NCI-H2171 treated with DMSO at 0.1 percent for 48 hours (cell line): ENCODE measurements around the gene EBF4.

Source experiments
- DNase-seq: peaks from one replicate; lab custom pipeline; 2025; lab: John Stamatoyannopoulos, UW

Gene EBF4

DNA sequence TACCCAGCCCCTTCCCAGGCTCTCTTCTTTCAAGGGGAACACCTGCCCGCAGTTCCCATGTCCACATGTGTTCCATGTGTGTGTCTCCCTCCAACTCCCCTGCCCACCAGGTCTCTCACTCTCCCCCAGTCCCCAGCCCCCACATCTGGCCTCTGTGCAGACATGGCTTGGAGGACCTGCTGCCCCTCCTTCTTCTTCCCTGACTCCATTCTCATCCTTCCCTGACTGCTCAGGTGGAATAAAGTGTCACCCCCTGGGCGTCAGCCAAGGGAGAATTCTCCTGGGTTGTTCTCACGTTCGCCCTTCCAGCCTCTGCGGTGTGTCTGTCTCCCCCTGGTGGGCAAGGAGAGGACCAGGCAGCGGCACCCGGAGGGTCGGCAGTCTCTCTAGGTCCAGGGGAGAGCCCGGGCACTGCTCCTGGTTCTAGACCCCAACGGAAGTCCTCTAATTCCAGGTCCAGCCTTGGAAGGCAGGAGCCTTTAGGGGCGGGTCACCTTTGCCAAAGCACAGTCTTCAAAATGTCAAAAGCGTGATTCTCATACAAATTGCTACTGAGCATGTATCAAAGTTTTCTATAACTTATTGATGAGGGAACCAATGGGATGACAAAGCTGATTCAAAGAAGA lies 50.5 kb downstream of the EBF4 start:
- peak; percentile 93 for DNase-seq

DNA sequence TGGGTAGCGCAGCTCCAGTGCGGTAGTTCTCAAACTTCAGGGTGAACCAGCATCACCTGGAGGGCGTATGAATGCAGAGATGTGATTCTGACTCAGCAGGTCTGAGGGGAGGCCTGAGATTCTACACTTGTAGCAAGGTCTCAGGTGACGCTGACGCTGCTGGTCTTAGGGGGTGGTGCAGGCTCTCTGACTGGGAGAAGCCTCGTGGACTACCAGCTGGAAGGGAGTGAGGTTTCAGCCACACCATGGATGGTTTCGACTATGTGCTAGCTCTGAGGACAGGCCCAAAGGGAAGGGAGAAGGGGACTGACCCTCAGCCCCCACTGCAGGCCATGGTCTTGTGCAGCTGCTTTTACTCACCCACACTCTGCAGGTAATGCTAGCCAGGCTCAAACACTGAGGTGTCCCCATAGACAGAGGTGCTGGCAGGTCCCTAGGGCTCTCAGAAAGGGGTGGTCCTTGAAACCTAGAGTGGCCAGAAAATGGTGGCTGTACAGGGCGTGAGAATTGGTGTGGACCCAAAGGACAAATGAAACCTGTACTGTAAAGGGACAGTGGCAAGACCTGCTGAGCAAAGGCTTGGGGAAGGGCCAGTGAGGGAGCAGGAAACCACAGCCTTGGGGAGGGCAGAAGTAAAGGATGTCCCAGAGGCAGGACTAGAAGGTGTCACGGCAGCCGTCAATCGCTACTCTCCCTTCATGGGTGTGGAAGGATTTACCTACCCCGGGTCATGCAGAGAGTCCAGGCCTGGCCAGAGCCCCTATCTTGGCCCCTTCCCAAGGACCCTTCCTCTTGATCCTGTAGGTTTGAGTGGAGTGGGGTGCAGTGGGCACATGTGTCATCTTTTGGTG lies 52.7 kb downstream of the EBF4 start:
- DNase-seq: no peak

DNA sequence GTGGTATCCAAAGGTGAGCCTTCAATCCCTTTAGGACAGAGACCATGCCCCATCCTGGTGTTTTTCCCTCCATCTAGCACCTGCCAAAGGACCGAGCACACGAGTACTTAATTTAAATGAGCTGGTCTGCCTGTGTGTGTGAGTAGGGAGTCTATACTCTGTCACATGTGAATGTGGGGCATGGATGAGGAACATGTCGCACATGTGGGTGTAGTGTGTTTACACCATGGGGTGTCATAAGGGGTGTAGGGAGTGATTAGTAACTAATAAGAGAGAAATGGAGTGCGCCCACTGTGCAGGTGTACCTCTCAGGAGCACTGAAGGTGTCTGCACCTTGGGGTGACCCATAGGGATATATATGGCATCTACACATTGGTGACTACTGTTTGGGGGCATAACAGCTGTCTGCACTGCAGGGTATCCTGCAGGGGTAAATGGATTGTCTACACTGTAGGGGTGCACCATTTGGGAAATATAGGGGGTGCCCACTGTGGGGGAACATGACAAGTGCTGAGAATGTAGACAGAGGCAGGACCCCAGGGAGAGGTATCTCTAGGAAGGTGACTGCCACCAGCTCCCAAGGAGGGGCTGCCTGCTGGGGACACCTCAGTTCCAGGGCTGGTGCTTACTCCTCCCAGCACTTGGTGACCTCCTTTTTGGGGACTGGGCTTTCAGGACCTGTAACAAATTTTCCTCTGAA lies 53.5 kb downstream of the EBF4 start:
- no peak for DNase-seq

DNA sequence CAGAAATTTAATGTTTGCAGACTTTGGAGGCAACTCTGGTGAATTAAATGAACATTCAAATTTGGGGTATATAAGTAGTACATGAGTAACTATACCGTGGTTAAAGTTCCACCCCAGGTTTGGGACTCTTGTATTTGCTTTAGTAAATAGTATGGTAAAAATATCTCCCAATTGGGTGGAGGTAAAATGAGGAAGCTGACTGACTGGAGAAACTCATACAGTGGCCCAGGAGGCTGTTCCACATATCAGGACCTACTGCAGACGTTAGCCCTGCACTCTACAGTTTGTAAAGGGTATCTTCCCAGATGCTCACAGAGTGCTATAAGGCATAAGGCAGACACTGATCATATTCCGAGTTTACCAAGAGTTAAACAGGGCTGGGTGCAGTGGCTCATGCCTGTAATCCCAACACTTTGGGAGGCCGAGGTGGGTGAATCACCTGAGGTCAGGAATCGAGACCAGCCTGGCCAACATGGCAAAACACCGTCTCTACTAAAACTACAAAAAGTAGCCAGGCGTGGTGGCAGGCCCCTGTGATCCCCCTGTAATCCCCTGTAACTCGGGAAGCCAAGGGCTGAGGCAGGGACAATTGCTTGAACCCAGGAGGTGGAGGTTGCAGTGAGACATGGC lies 54.2 kb downstream of the EBF4 start:
- DNase-seq: no peak

DNA sequence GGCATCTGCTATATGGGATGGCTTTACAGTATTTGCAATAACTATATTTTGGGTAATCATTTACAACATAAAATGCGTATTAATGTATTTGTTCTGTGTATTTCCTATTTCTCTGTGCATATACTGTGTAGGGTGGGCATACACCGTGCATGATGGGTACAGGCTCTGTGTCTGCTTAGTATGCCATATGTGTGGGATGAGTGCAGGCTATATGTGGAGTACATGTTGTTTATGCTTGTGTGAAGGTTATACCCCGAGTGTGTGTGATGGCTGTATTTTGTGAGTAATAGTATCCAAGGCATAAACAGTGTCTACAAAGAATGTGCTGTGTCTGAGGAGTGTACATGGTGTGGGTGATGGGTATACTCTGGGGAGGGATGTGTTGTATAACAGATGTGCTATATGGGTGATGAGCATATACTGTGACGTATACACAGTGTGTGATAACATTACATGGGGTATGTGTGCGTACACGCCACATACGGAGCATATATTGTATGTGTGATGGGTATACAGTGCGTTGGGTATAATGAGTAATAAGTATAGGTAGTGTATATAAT lies 55.2 kb downstream of the EBF4 start:
- DNase-seq: no peak

DNA sequence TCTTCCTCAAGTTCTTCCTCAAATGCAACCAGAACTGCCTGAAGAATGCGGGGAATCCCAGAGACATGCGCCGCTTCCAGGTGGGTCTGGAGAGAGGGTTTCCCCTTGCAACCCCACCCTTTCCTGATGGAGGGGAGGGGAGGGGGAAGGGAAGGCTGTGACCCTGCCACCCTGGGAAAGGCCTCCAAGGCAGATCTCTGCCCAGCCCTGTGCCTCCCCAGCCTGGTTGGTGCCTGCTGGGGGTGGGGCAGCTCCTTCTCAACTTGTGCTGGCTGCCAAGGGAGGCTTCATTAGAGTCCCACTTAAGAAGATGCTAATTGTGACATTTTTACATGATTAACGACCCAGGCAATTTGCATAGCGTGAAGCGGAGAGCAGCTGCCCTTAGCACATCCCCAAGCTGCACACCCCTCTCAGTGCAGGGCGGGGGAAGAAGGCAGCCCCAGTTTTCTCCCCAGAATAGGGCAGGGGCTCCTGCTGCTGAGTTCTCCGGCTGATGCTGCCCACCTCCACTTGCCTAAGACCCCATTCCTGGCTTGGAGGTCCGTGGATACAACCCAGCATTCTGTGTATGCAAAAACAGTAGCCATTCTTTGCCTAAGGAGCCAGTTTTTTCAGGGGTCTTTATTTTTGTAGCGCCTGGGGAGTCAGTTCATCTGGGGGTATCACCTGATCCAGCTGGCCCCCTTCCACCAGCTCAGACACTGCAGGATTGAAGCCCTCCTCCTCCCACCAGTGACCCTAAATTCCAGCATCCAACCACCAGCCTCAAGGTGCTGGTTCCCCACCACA lies 56.2 kb downstream of the EBF4 start:
- no peak for DNase-seq

DNA sequence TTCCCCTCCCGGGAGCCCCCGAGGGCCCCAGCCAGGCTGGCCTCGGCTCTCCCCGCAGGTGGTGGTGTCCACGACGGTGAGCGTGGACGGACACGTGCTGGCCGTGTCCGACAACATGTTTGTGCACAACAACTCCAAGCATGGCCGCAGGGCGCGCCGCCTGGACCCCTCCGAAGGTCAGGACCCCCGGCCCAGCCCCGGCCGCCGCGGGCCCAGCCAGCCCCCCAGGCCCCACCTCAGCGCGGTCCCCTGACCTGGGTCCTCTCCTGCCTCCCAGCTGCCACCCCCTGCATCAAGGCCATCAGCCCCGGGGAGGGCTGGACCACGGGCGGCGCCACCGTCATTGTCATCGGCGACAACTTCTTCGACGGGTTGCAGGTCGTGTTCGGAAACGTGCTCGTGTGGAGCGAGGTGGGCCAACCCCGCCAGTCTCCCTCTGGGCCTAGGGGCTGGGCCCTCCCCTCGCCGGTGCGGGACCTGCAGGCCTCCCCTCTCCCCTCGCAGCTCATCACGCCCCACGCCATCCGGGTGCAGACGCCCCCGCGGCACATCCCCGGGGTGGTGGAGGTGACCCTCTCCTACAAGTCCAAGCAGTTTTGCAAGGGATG lies 56.9 kb downstream of the EBF4 start:
- DNase-seq: no peak

DNA sequence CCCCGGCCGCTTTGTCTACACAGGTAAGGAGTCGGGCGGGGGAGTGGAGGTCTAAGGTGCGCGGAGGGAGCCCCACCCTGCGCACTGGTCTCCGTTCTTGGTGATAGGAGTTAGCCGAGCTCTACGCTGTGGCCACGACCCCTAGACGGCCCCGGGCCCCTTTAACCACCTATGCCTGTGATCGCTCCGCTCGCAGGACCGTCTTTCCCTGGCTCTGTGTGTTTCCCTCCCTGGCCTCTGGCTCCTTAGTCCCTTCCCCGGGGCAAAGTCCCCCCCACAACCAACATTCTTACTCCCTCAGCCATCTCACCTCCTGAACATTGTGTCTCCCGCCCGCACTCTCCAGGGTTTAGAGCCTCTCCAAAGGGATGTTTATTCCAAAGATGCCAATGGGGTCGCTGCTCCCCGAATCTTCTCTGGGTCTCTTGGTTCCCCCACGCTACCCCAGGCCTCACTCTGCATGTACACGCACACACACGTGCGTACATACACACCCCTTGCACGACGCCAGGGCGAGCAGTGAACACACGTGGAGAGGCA lies 57.4 kb downstream of the EBF4 start:
- DNase-seq: no peak

DNA sequence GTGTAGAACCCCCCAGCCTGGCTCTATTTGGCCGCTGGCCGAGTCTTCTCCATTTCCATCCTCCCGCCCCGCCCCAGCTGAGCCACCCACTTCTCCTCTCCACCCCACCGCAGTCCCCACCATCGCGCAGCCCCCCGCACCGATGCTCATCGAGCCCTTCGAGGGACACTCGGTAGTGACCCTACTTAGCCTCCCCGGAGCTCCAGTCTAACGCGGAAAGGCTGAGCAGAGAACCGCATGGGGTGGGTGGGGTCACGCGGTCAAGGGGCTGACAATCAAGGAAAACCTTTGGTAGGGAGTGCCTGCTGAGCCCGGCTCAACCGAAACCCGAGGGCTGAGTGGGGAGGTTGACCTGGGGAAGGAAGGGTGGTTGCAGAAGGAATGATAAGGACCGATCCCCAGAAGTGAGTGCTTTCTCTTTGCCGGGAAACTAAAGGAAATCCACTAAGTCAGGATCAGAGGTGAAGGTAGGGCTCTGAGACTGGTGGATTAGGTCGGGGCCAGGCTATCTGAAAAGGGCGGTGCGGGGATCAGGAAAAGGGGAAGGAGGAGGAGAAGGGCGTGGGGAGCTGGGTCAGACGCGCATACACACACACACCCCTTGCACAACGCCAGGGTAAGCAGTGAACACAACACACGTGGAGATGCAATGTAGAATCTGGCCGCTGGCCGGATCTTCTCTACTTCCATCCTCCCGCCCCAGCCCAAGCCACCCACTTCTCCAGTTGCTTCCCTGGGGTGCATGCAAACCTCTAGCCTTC lies 58.1 kb downstream of the EBF4 start:
- DNase-seq: no peak

DNA sequence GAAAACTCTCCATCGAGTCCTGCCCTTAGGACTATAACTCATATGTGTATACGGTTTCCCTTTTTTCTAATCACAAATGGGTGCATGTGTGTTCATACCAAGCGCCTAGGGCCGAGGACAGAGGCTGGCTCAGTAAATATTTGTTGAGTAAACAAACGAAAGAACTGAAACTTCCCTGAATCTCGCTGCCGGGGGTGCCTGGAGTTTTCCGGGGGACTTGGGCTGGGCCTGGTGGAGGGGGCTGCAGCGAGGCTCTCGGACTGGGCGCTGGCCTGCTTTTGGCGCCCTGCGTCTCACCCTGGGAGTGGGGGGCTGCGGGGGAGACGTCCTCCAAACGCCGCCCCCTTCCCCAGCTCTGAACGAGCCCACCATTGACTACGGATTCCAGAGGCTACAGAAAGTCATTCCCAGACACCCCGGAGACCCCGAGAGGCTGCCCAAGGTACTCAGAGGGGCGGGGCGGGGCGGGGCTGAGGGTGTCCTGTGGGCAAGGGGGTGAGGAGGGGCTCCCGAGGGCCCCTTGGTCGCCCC lies 58.8 kb downstream of the EBF4 start:
- DNase-seq: no peak

DNA sequence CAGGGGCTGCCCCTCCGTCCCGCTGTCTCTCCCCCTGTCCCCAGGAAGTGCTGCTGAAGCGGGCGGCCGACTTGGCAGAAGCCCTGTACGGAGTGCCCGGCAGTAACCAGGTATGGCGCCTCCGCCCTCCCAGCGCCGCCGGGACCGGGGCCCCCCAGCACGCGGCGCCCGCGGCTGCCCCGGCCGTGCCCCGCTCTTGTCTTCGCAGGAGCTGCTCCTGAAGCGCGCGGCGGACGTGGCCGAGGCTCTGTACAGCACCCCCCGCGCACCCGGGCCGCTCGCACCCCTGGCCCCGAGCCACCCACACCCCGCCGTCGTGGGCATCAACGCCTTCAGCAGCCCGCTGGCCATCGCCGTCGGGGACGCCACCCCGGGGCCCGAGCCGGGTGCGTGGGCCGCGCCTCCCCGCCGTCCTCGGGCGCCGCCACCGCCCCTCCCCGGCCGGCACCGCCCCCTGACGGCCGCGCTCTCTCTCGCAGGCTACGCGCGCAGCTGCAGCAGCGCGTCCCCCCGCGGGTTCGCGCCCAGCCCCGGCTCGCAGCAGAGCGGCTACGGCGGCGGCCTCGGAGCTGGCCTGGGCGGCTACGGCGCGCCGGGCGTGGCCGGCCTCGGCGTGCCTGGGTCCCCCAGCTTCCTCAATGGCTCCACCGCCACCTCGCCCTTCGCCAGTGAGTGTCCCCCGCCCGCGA lies 59.4 kb downstream of the EBF4 start:
- DNase-seq: peak; percentile 12

DNA sequence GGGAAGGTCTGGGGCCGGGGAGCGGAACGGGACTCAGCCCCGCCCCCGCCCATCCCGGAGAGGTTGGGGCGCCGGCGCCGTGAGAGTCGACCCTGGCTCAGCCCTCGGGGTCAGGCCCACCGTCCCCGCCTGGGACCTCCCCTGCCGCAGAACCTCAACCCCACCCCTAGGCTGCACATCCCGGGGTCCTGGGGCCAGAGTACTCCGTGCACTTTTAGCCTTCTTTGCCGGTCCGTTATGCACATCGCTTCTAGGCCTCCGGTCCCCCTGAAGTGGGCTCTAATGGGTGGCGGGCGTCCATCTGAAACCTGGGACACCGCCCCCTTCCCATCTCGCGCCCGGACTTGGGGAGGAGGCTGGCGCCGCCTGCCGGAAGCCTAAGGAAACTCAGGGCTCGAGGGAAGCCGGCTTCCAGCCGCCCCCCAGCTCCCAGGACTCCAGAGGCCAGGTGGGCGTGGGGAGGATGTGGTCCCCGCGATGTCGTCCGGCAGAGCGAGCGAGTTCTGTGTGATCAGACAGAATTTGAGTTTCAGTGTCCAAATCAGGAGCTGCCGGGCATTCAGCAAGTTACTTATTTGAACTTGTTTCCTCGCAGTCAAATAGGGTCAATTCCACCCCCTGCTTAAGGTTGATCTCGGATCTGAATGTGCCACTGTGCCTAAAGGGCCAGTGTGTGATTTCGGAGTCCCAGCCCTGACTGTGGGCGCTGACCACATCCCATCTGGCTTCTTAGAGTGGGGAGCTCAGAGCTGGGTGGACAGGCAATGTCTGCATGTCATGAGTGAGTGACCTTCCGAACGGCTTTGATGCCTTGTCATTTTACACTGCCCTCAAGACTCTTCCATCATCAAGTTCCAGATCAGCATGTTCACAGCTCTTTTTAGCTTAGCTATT lies 60.2 kb downstream of the EBF4 start:
- DNase-seq: peak; percentile 59

DNA sequence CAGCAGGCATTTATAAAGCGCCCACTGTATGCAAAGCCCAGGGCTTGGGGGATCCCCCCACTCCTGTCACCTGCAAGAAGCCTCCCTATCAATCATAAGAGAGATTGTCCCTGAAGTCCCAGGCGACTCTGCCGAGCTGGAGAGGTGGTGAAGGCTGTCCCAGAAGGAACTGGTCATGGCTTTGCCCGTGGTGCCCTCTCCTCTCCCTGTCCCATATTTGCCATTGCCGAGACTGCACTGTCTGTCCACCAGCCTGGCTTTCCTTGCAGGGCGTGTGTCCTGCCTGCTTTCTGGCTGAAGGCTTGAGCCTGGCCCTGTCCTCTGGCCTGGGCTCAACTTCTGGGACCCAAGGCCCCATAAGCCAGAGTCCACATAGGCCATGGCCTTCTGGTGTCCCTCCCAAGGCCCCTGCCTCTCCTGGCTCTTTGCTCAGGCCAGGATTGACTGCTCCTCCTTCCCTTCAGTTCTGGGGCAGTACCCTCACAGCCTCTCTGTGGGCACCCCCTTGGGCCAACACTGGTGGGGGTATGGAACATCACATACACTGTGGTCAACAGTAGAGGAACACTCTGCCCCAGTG lies 61.0 kb downstream of the EBF4 start:
- DNase-seq: no peak

DNA sequence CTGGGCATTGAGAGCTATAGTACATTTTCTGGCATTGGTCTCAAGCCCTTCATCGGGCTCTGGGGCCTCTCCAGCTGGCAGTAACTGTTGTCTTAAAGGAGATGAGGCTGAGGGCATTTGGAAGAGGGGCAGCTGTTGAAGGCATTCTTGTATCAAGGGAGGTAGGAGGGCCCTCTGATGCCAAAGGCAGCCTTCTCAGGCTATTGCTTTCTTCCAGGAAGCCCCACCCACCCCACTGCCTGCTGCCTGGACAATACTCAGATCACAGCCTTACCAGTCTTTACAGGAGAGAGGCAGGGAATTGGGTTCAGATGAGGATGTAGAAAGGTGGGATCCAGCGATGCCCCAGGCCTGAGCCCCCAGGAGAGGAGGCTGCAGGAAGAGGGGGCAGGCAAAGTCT lies 61.8 kb downstream of the EBF4 start:
- DNase-seq: no peak

DNA sequence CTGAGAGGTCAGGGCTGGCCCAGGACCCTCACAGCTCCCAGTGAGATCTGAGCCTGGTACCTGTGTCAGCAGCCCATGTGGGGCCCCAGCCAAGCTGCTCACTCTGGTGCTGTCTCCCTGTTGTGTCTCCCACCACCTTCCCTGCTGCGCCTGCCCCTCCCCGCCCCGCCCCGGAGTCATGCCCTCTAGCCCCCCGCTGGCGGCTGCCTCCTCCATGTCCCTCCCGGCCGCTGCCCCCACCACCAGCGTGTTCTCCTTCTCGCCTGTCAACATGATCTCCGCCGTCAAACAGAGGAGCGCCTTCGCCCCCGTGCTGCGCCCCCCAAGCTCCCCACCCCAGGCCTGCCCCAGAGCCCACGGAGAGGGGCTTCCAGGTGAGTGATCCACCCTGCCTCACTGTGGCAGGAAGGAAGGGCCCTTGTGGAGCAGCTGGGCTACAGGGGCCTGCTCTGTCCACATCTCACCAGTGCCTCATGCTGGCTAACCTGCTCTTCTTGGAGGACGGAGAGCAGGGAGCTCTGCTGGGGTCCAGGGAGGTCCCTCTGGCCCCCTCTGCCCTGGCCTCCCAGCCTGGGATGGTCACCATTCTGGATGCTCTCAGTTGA lies 63.0 kb downstream of the EBF4 start:
- no peak for DNase-seq

DNA sequence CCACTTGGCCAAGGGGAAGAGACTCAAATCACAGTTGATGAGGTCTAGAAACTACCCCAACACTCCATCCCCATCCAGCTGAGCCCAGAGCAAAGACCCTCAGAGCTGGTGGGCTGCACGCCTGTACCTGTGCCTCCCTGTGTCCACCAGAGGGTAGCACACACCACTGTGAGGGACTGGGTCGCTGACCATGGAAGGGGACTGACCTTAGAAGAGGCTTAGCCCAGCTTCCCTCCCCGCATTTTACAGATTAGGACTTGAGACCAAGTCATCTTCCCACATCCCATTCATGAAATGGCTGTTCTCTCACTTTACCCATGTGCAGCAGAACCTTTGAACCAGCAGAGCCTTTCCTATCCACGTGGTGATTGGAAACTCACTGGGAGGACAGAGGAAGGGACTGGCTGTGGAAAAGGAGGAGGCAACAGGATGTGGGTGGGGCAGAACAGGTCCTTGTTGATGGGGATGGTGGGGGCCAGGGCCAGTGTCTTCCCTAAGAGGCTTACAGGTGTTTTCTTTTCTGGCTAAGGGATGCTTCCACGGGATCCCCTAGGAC lies 63.6 kb downstream of the EBF4 start:
- DNase-seq: no peak

DNA sequence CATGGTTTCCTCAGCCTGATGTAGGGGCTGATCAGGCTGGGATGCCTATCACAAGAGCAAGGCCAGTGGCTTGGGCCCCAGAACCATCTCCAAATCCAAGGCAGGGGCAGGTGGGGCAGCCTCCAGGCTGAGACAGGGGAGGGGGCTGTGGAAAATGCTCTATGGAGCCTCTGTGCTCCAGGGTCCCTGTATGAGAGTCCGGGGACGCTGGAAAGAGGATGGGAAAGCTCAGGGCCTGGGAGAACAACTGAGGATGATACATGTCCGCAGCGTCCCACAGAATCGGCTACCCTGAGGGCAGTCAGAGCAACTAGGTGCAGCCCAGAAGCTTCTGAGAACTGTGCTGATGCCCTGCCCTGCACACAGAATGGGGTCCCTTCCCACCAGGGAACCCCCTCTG lies 64.4 kb downstream of the EBF4 start:
- DNase-seq: no peak
